A549 (cell line): Measurements from ENCODE around the gene LDLRAD4. TPM values are rescaled to one million over a fixed set of nuclear protein-coding genes. Genes with fewer than 3 reads are reported as not detected.

Experiments used
- ATAC-seq, 2 experiments: fragments of 200-7000 bp in 1 of 2; fragments of >200 bp in 1 of 2; cut with Nextera tagmentation in 1 of 2; cut with Tn5 transposase in 1 of 2; 3 replicates each; pipeline versions ENCODE4 v1.8.0 to v1.9.1; 2018 to 2020; ENCODE audit warnings: mild to moderate bottlenecking in 1 of 2, moderate library complexity in 1 of 2
- CTCF ChIA-PET: fragments of 300-600 bp; sonication (Branson Sonifier 250); formaldehyde crosslinking; extraction: SDS; loops from one replicate; lab custom pipeline; 2021; ENCODE audit warnings: antibody characterized with exemption, inconsistent platforms; lab: Yijun Ruan, JAX
- POLR2A ChIA-PET: fragments of 350-600 bp; formaldehyde crosslinking; extraction: SDS; loops from one replicate; lab custom pipeline; 2021; ENCODE audit warnings: antibody characterized with exemption, inconsistent platforms; lab: Yijun Ruan, JAX
- DNase-seq, 2 experiments: peaks; one replicate each; pipeline versions ENCODE4 v3.0.0 to v3.0.0-alpha.2; 2011 to 2016; ENCODE audit warnings: low read depth in 1 of 2, low spot score in 1 of 2
- FAIRE-seq: peaks from 2 replicates; lab custom pipeline; 2011; peaks lifted over from hg19 to GRCh38; lab: Jason Lieb, UNC
- H3K27ac ChIP-seq, 2 experiments: fragments of >200 bp; sonication (Bioruptor Twin); formaldehyde crosslinking; 3 replicates each; pipeline ENCODE4 v1.5.1; 2016 to 2017
- H3K4me1 ChIP-seq: fragments of >200 bp; sonication (Bioruptor Twin); formaldehyde crosslinking; 3 replicates; pipeline ENCODE4 v1.6.1; 2016
- H3K4me2 ChIP-seq: fragments of >200 bp; sonication (Bioruptor Twin); formaldehyde crosslinking; 3 replicates; pipeline ENCODE4 v1.6.1; 2016
- H3K4me3 ChIP-seq: fragments of >200 bp; sonication (Bioruptor Twin); formaldehyde crosslinking; 3 replicates; pipeline ENCODE4 v1.5.1; 2016
- H3K9me3 ChIP-seq: fragments of >200 bp; sonication (Bioruptor Twin); formaldehyde crosslinking; 3 replicates; pipeline ENCODE4 v1.6.1; 2016
- BCL3 ChIP-seq: fragments of >200 bp; sonication (Bioruptor Twin); formaldehyde crosslinking; IDR thresholded peaks from 3 replicates; pipeline ENCODE4 v1.6.1; 2016
- BHLHE40 ChIP-seq: IDR thresholded peaks from 2 replicates; pipeline ENCODE4 v1.6.1; 2012; ENCODE audit warnings: low read depth, low read length, inconsistent platforms
- E2F6 ChIP-seq: IDR thresholded peaks from 2 replicates; pipeline ENCODE4 v1.6.1; 2012; ENCODE audit warnings: low read depth, borderline replicate concordance
- FOSB ChIP-seq: fragments of 250-450 bp; sonication (Bioruptor Pico); IDR thresholded peaks from 2 replicates; pipeline ENCODE4 v1.5.0; 2020; ENCODE audit warnings: mild to moderate bottlenecking, moderate library complexity
- FOSL2 ChIP-seq, 2 experiments: fragments of 450-650 bp in 1 of 2; fragments of >200 bp in 1 of 2; sonication (Bioruptor Twin) in 1 of 2; formaldehyde crosslinking; IDR thresholded peaks; 2 replicates each; pipeline versions ENCODE4 v1.5.0 to v1.6.1; 2016 to 2020; ENCODE audit warnings: mild to moderate bottlenecking in 1 of 2, moderate library complexity in 1 of 2
- FOXS1 ChIP-seq: fragments of 250-450 bp; sonication (Bioruptor Pico); IDR thresholded peaks from 2 replicates; pipeline ENCODE4 v1.5.0; 2020; ENCODE audit warnings: mild to moderate bottlenecking, moderate library complexity
- HDAC2 ChIP-seq: fragments of 200-600 bp; sonication (generic); IDR thresholded peaks from 2 replicates; pipeline ENCODE4 v1.6.1; 2016
- HOXB13 ChIP-seq: fragments of 250-450 bp; sonication (Bioruptor Pico); IDR thresholded peaks from 2 replicates; pipeline ENCODE4 v1.5.0; 2020; ENCODE audit warnings: low read depth, mild to moderate bottlenecking, moderate library complexity
- HOXB5 ChIP-seq: fragments of 250-450 bp; sonication (Bioruptor Pico); IDR thresholded peaks from 2 replicates; pipeline ENCODE4 v1.5.0; 2020; ENCODE audit warnings: mild to moderate bottlenecking, moderate library complexity
- JUN ChIP-seq, 2 experiments: fragments of >200 bp; sonication (Bioruptor Twin); formaldehyde crosslinking; IDR thresholded peaks; 2 replicates in 1 of 2; 3 replicates in 1 of 2; pipeline ENCODE4 v1.6.1; 2016 to 2017
- KDM5A ChIP-seq: fragments of 200-600 bp; sonication (generic); IDR thresholded peaks from 2 replicates; pipeline ENCODE4 v1.6.1; 2016; ENCODE audit warnings: antibody characterized with exemption, mild to moderate bottlenecking
- NPAS2 ChIP-seq: fragments of 250-450 bp; sonication (Bioruptor Pico); IDR thresholded peaks from 2 replicates; pipeline ENCODE4 v1.8.0; 2022; ENCODE audit warnings: mild to moderate bottlenecking, moderate library complexity, borderline replicate concordance
- NR3C1 ChIP-seq: fragments of >200 bp; sonication (Bioruptor Twin); formaldehyde crosslinking; IDR thresholded peaks from 3 replicates; pipeline ENCODE4 v1.6.1; 2017
- PHF8 ChIP-seq: fragments of 200-600 bp; sonication (generic); IDR thresholded peaks from 2 replicates; pipeline ENCODE4 v1.6.1; 2016; ENCODE audit warnings: low read depth, mild to moderate bottlenecking, antibody characterized with exemption, moderate library complexity, borderline replicate concordance
- RAD21 ChIP-seq, 2 experiments: fragments of >200 bp in 1 of 2; sonication (Bioruptor Twin) in 1 of 2; formaldehyde crosslinking in 1 of 2; IDR thresholded peaks in 1 of 2; conservative IDR thresholded peaks in 1 of 2; 2 replicates in 1 of 2; 3 replicates in 1 of 2; pipeline ENCODE4 v1.6.1; 2012 to 2018; ENCODE audit warnings: inconsistent platforms in 1 of 2
- RFX5 ChIP-seq: fragments of 450-650 bp; IDR thresholded peaks from 2 replicates; pipeline ENCODE4 v1.7.1; 2014; ENCODE audit warnings: antibody characterized with exemption, mild to moderate bottlenecking, moderate library complexity
- RNF2 ChIP-seq: fragments of 200-600 bp; sonication (generic); IDR thresholded peaks from 2 replicates; pipeline ENCODE4 v1.6.1; 2016; ENCODE audit warnings: low read depth, mild to moderate bottlenecking, antibody characterized with exemption, moderate library complexity, borderline replicate concordance
- SMC3 ChIP-seq: fragments of >200 bp; sonication (Bioruptor Twin); formaldehyde crosslinking; IDR thresholded peaks from 3 replicates; pipeline ENCODE4 v1.6.1; 2018; ENCODE audit warnings: inconsistent platforms
- SREBF2 ChIP-seq: fragments of 450-650 bp; IDR thresholded peaks from 2 replicates; pipeline ENCODE4 v1.6.1; 2014; ENCODE audit warnings: mild to moderate bottlenecking, moderate library complexity
- TP53 ChIP-seq: fragments of 250-450 bp; sonication (Bioruptor Pico); IDR thresholded peaks from 2 replicates; pipeline ENCODE4 v1.5.0; 2021; ENCODE audit warnings: mild to moderate bottlenecking, moderate library complexity
- ZSCAN20 ChIP-seq: fragments of 250-450 bp; sonication (Bioruptor Pico); IDR thresholded peaks from 2 replicates; pipeline ENCODE4 v1.8.0; 2022; ENCODE audit warnings: mild to moderate bottlenecking, moderate library complexity
- WGBS: methylation state at CpG from one replicate; pipeline ENCODE4 v1.1.6; 2017; ENCODE audit errors: missing lambda C conversion rate; 5-methylcytosine and 5-hydroxymethylcytosine counted together
- polyA plus RNA-seq, 4 experiments: library from polyadenylated mRNA; depleted of rRNA in 3 of 4; stranded (reverse); fragments of >200 nt; fragmentation: RNase III in 1 of 4; extraction: RNeasy Plus Mini Kit Qiagen cat#74134 plus additional on column Dnase treatment in 1 of 4; gene quantifications; 2 replicates in 3 of 4; 3 replicates in 1 of 4; pipeline ENCODE4 v1.2.3, GENCODE V29; 2011 to 2017
- TF ChIP-seq, protein P1 (sequence below): fragments of >200 bp; sonication (Bioruptor Twin); formaldehyde crosslinking; IDR thresholded peaks from 2 replicates; pipeline ENCODE4 v1.6.1; 2016
- TF ChIP-seq, protein P2 (sequence below): fragments of 200-600 bp; sonication (generic); IDR thresholded peaks from 2 replicates; pipeline ENCODE4 v1.6.1; 2016; ENCODE audit warnings: antibody characterized with exemption, mild to moderate bottlenecking, moderate library complexity

LDLRAD4 gene
- polyA plus RNA-seq, 2 of the 4 experiments (the other 2 are of a cell fraction), result 5.2 to 7.6 TPM

DNA sequence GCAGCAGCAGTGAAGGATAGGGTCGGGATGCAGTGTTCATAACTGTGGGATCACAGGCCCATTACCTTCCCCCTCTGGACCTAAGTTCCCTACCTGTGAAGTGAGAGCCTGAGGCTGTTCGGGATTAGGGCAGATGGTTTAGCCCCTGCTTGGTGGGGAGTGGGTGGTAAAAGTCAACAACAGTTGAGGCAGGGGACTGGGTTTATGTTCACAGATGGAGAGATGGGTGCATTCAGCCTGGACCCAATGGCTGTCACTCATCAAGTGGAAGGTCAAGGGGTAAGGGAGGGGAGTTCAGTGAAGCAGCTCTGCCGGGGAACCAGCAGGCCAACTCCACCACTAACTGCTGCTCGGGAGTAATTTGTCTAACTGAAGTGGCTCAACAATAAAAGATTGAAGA, 327.4 kb downstream of the LDLRAD4 start:
- ATAC-seq, result no peak
- no peak for DNase-seq
- ChIA-PET CTCF (interaction anchor here (0.6 to 3.1 kb wide), 2 partner anchors 12 to 1417 kb away, joined by 3 to 10 read pairs; no protein-coding TSS in a partner anchor), POLR2A (no interaction called here)
- Histone ChIP-seq H3K4me1 (peaks cover 27% of the 10 kb centered on the region), H3K4me2 (no peak overlapping the region), H3K4me3 (no peak overlapping the region), H3K27ac (no peak overlapping the region), H3K9me3 (no peaks in the 10 kb centered on the region)
- no peak for TF ChIP-seq NR3C1
- no peak for TF ChIP-seq E2F6
- TF ChIP-seq, protein P1, sequence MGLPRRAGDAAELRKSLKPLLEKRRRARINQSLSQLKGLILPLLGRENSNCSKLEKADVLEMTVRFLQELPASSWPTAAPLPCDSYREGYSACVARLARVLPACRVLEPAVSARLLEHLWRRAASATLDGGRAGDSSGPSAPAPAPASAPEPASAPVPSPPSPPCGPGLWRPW, result no peak
- TF ChIP-seq TP53 (CRISPR knock-in tag), result no peak
- no peak for TF ChIP-seq FOSB (CRISPR knock-in tag)
- TF ChIP-seq SREBF2, result no peak
- no peak for TF ChIP-seq BCL3
- TF ChIP-seq, protein P2, sequence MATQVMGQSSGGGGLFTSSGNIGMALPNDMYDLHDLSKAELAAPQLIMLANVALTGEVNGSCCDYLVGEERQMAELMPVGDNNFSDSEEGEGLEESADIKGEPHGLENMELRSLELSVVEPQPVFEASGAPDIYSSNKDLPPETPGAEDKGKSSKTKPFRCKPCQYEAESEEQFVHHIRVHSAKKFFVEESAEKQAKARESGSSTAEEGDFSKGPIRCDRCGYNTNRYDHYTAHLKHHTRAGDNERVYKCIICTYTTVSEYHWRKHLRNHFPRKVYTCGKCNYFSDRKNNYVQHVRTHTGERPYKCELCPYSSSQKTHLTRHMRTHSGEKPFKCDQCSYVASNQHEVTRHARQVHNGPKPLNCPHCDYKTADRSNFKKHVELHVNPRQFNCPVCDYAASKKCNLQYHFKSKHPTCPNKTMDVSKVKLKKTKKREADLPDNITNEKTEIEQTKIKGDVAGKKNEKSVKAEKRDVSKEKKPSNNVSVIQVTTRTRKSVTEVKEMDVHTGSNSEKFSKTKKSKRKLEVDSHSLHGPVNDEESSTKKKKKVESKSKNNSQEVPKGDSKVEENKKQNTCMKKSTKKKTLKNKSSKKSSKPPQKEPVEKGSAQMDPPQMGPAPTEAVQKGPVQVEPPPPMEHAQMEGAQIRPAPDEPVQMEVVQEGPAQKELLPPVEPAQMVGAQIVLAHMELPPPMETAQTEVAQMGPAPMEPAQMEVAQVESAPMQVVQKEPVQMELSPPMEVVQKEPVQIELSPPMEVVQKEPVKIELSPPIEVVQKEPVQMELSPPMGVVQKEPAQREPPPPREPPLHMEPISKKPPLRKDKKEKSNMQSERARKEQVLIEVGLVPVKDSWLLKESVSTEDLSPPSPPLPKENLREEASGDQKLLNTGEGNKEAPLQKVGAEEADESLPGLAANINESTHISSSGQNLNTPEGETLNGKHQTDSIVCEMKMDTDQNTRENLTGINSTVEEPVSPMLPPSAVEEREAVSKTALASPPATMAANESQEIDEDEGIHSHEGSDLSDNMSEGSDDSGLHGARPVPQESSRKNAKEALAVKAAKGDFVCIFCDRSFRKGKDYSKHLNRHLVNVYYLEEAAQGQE, result no peak
- no peak for TF ChIP-seq PHF8
- no peak for FAIRE-seq
- 75% methylated on average over 4 of the region's 4 CpGs for WGBS

DNA sequence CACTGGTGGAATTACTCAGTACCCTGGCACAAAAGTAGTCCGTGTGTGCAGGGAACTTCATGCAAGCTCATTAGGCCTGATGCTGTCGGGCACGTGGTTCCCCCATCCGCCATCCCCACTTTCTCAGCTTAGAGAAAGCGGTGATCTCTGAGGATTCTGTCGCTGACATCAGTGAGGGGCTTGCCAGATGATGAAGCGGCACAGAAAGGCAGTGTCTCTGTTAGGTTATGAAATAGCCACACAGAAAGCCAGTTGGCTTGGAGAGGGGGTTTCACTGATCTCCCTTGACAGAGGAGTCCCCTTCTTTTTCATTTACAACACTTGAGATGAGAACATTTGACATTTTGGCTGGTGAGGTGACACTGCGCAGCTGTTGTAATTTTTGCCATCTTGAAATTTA, 328.1 kb downstream of the LDLRAD4 start:
- ATAC-seq (no peak), FAIRE-seq (no peak), DNase-seq (no peak)
- WGBS, result 92% methylated on average over 8 of the region's 8 CpGs
- Histone ChIP-seq H3K4me3 (no peak overlapping the region), H3K27ac (no peak overlapping the region), H3K9me3 (no peaks in the 10 kb centered on the region), H3K4me2 (no peak overlapping the region), H3K4me1 (peaks cover 21% of the 10 kb centered on the region)
- ChIA-PET POLR2A (no interaction called here), CTCF (interaction anchor here (0.6 to 3.1 kb wide), 2 partner anchors 11 to 1417 kb away, joined by 3 to 10 read pairs; no protein-coding TSS in a partner anchor)
- TF ChIP-seq RNF2, result no peak
- no peak for TF ChIP-seq HOXB5 (CRISPR knock-in tag)
- TF ChIP-seq, protein P1, result no peak
- no peak for TF ChIP-seq HDAC2
- no peak for TF ChIP-seq SMC3
- no peak for TF ChIP-seq BHLHE40
- TF ChIP-seq NR3C1, result no peak
- TF ChIP-seq RAD21 (conservative IDR thresholded peaks at IDR 0.05 in 1 of 2, IDR thresholded peaks at IDR 0.05 in 1 of 2), result no peak
- no peak for TF ChIP-seq NPAS2
- no peak for TF ChIP-seq RFX5
- no peak for TF ChIP-seq FOSB (CRISPR knock-in tag)
- no peak for TF ChIP-seq ZSCAN20 (CRISPR knock-in tag)
- no peak for TF ChIP-seq FOXS1
- no peak for TF ChIP-seq HOXB13 (CRISPR knock-in tag)
- TF ChIP-seq FOSL2 (IDR thresholded peaks at IDR 0.05), result no peak
- TF ChIP-seq FOSL2 (CRISPR knock-in tag; IDR thresholded peaks at IDR 0.05), result no peak
- TF ChIP-seq PHF8, result no peak
- no peak for TF ChIP-seq KDM5A
- no peak for TF ChIP-seq JUN (IDR thresholded peaks at IDR 0.05)
